ENCODE data around the gene CHL1.
"Not testable (repeated sequence)": the region's sequence is repeated elsewhere in the genome, so short reads cannot be mapped to it uniquely, and the experiment has no call there.

Gene CHL1

GRCh38 chr3:353191-353739 is 156.7 kb downstream of the CHL1 start:
- Histone ChIP-seq H3K36me3 (ENCODE audit: insufficient read depth, low read length) (no peaks in the 10 kb centered on the region), H3K4me1 (ENCODE audit: insufficient read depth, low read length) (no peaks in the 10 kb centered on the region), H3K9me3 (ENCODE audit: control insufficient read depth, insufficient read depth, low read length) (no peaks in the 10 kb centered on the region), H3K9ac (ENCODE audit: low read depth, low read length) (no peak overlapping the region)

GRCh38 chr3:354432-354831 is 157.9 kb downstream of the CHL1 start:
- no peaks in the 10 kb centered on the region for H3K36me3 ChIP-seq (ENCODE audit: insufficient read depth, low read length)
- H3K9ac ChIP-seq (ENCODE audit: low read depth, low read length), result no peak overlapping the region
- H3K9me3 ChIP-seq (ENCODE audit: control insufficient read depth, insufficient read depth, low read length), result no peaks in the 10 kb centered on the region
- H3K4me1 ChIP-seq (ENCODE audit: insufficient read depth, low read length), result no peaks in the 10 kb centered on the region

GRCh38 chr3:355622-356021 is 159.1 kb downstream of the CHL1 start:
- H3K9ac ChIP-seq (ENCODE audit: low read depth, low read length), result no peak overlapping the region
- no peaks in the 10 kb centered on the region for H3K36me3 ChIP-seq (ENCODE audit: insufficient read depth, low read length)
- no peaks in the 10 kb centered on the region for H3K9me3 ChIP-seq (ENCODE audit: control insufficient read depth, insufficient read depth, low read length)
- no peaks in the 10 kb centered on the region for H3K4me1 ChIP-seq (ENCODE audit: insufficient read depth, low read length)

- H3K36me3 ChIP-seq (ENCODE audit: insufficient read depth, low read length), result no peaks in the 10 kb centered on the region
- no peaks in the 10 kb centered on the region for H3K4me1 ChIP-seq (ENCODE audit: insufficient read depth, low read length)
- no peaks in the 10 kb centered on the region for H3K9me3 ChIP-seq (ENCODE audit: control insufficient read depth, insufficient read depth, low read length)
- no peak overlapping the region for H3K9ac ChIP-seq (ENCODE audit: low read depth, low read length)
Observed at GRCh38 chr3:356952-357351, 160.4 kb downstream of the CHL1 start.

GRCh38 chr3:359672-360071 is 163.1 kb downstream of the CHL1 start:
- Histone ChIP-seq H3K9me3 (ENCODE audit: control insufficient read depth, insufficient read depth, low read length) (no peaks in the 10 kb centered on the region), H3K4me1 (ENCODE audit: insufficient read depth, low read length) (no peaks in the 10 kb centered on the region), H3K9ac (ENCODE audit: low read depth, low read length) (no peak overlapping the region), H3K36me3 (ENCODE audit: insufficient read depth, low read length) (no peaks in the 10 kb centered on the region)

GRCh38 chr3:362681-363338 is 166.2 kb downstream of the CHL1 start:
- Histone ChIP-seq H3K9me3 (ENCODE audit: control insufficient read depth, insufficient read depth, low read length) (no peaks in the 10 kb centered on the region), H3K9ac (ENCODE audit: low read depth, low read length) (no peak overlapping the region), H3K36me3 (ENCODE audit: insufficient read depth, low read length) (no peaks in the 10 kb centered on the region), H3K4me1 (ENCODE audit: insufficient read depth, low read length) (no peaks in the 10 kb centered on the region)

GRCh38 chr3:364287-364686 is 167.7 kb downstream of the CHL1 start:
- no peaks in the 10 kb centered on the region for H3K9me3 ChIP-seq (ENCODE audit: control insufficient read depth, insufficient read depth, low read length)
- no peaks in the 10 kb centered on the region for H3K36me3 ChIP-seq (ENCODE audit: insufficient read depth, low read length)
- H3K4me1 ChIP-seq (ENCODE audit: insufficient read depth, low read length), result no peaks in the 10 kb centered on the region
- no peak overlapping the region for H3K9ac ChIP-seq (ENCODE audit: low read depth, low read length)

GRCh38 chr3:365268-365667 is 168.7 kb downstream of the CHL1 start:
- Histone ChIP-seq H3K9ac (ENCODE audit: low read depth, low read length) (no peak overlapping the region), H3K9me3 (ENCODE audit: control insufficient read depth, insufficient read depth, low read length) (no peaks in the 10 kb centered on the region), H3K36me3 (ENCODE audit: insufficient read depth, low read length) (no peaks in the 10 kb centered on the region), H3K4me1 (ENCODE audit: insufficient read depth, low read length) (no peaks in the 10 kb centered on the region)

- H3K4me1 ChIP-seq (ENCODE audit: insufficient read depth, low read length); H3K9me3 ChIP-seq (ENCODE audit: control insufficient read depth, insufficient read depth, low read length); H3K36me3 ChIP-seq (ENCODE audit: insufficient read depth, low read length); H3K9ac ChIP-seq (ENCODE audit: low read depth, low read length): not testable (repeated sequence)
Observed at GRCh38 chr3:366253-366652, 169.7 kb downstream of the CHL1 start.

GRCh38 chr3:373193-373779 is 176.7 kb downstream of the CHL1 start:
- Histone ChIP-seq H3K9ac (ENCODE audit: low read depth, low read length) (no peak overlapping the region), H3K4me1 (ENCODE audit: insufficient read depth, low read length) (no peaks in the 10 kb centered on the region), H3K36me3 (ENCODE audit: insufficient read depth, low read length) (no peaks in the 10 kb centered on the region), H3K9me3 (ENCODE audit: control insufficient read depth, insufficient read depth, low read length) (no peaks in the 10 kb centered on the region)

GRCh38 chr3:374459-374858 is 177.9 kb downstream of the CHL1 start:
- Histone ChIP-seq H3K9me3 (ENCODE audit: control insufficient read depth, insufficient read depth, low read length) (no peaks in the 10 kb centered on the region), H3K36me3 (ENCODE audit: insufficient read depth, low read length) (no peaks in the 10 kb centered on the region), H3K9ac (ENCODE audit: low read depth, low read length) (no peak overlapping the region), H3K4me1 (ENCODE audit: insufficient read depth, low read length) (no peaks in the 10 kb centered on the region)

GRCh38 chr3:377158-377561 is 180.6 kb downstream of the CHL1 start:
- no peaks in the 10 kb centered on the region for H3K4me1 ChIP-seq (ENCODE audit: insufficient read depth, low read length)
- H3K36me3 ChIP-seq (ENCODE audit: insufficient read depth, low read length), result no peaks in the 10 kb centered on the region
- no peaks in the 10 kb centered on the region for H3K9me3 ChIP-seq (ENCODE audit: control insufficient read depth, insufficient read depth, low read length)
- H3K9ac ChIP-seq (ENCODE audit: low read depth, low read length), result no peak overlapping the region

GRCh38 chr3:380801-381200 is 184.2 kb downstream of the CHL1 start:
- H3K36me3 ChIP-seq (ENCODE audit: insufficient read depth, low read length), result no peaks in the 10 kb centered on the region
- H3K9me3 ChIP-seq (ENCODE audit: control insufficient read depth, insufficient read depth, low read length), result no peaks in the 10 kb centered on the region

GRCh38 chr3:385151-385550 is 188.6 kb downstream of the CHL1 start:
- H3K36me3 ChIP-seq (ENCODE audit: insufficient read depth, low read length), result no peaks in the 10 kb centered on the region
- H3K9me3 ChIP-seq (ENCODE audit: control insufficient read depth, insufficient read depth, low read length), result no peaks in the 10 kb centered on the region
- H3K9ac ChIP-seq (ENCODE audit: low read depth, low read length), result no peak overlapping the region
- no peaks in the 10 kb centered on the region for H3K4me1 ChIP-seq (ENCODE audit: insufficient read depth, low read length)

More at GRCh38 chr3:380801-381200, 184.2 kb downstream of the CHL1 start:
- Histone ChIP-seq H3K4me1 (ENCODE audit: insufficient read depth, low read length) (no peaks in the 10 kb centered on the region), H3K9ac (ENCODE audit: low read depth, low read length) (no peak overlapping the region)

GRCh38 chr3:394775-395174 is 198.2 kb downstream of the CHL1 start:
- Histone ChIP-seq H3K9me3 (ENCODE audit: control insufficient read depth, insufficient read depth, low read length) (no peaks in the 10 kb centered on the region), H3K4me1 (ENCODE audit: insufficient read depth, low read length) (no peaks in the 10 kb centered on the region), H3K36me3 (ENCODE audit: insufficient read depth, low read length) (no peaks in the 10 kb centered on the region), H3K9ac (ENCODE audit: low read depth, low read length) (no peak overlapping the region)
